ENCODE data around the gene HOXB9.

Gene HOXB9

GRCh38 chr17:48663134-48663924, 37.2 kb upstream of the HOXB9 start:
- Histone ChIP-seq H3K27me3 (ENCODE audit: low read length) (no peaks in the 10 kb centered on the region), H3K36me3 (ENCODE audit: low read length) (no peaks in the 10 kb centered on the region), H3K4me2 (ENCODE audit: low read depth, low read length, poor library complexity, severe bottlenecking) (no peak overlapping the region), H3K27ac (ENCODE audit: low read depth, low read length) (no peak overlapping the region), H3K9me2 (replicated peaks; ENCODE audit: insufficient read depth, low read length) (no peaks in the 10 kb centered on the region), H4K20me1 (ENCODE audit: low read depth, low read length) (no peaks in the 10 kb centered on the region), H3K79me2 (ENCODE audit: insufficient read depth, low read length) (no peaks in the 10 kb centered on the region), H3K9me3 (ENCODE audit: insufficient read depth, low read length) (no peaks in the 10 kb centered on the region), H2AFZ (ENCODE audit: low read depth, low read length, severe bottlenecking) (no peak overlapping the region), H3K4me3 (ENCODE audit: insufficient read depth, low read length, poor library complexity, severe bottlenecking) (no peak overlapping the region), H3K9ac (ENCODE audit: low read length) (no peak overlapping the region), H3F3A (ENCODE audit: insufficient read depth) (no peaks in the 10 kb centered on the region)
- TF ChIP-seq EZH2phosphoT487 (conservative IDR thresholded peaks at IDR 0.05; ENCODE audit: low read length), result no peak
- no peak for TF ChIP-seq CTCF (IDR thresholded peaks at IDR 0.05; ENCODE audit: insufficient read depth, low read length, poor library complexity, severe bottlenecking)

- no peaks in the 10 kb centered on the region for H3K27me3 ChIP-seq (ENCODE audit: low read length)
- H4K20me1 ChIP-seq (ENCODE audit: low read depth, low read length), result no peaks in the 10 kb centered on the region
- no peaks in the 10 kb centered on the region for H3K36me3 ChIP-seq (ENCODE audit: low read length)
- no peak overlapping the region for H3K4me2 ChIP-seq (ENCODE audit: low read depth, low read length, poor library complexity, severe bottlenecking)
- TF ChIP-seq CTCF (IDR thresholded peaks at IDR 0.05; ENCODE audit: insufficient read depth, low read length, poor library complexity, severe bottlenecking) (no peak), EZH2phosphoT487 (conservative IDR thresholded peaks at IDR 0.05; ENCODE audit: low read length) (no peak)
- H3K9me2 ChIP-seq (replicated peaks; ENCODE audit: insufficient read depth, low read length), result no peaks in the 10 kb centered on the region
- H3K9ac ChIP-seq (ENCODE audit: low read length), result no peak overlapping the region
- no peaks in the 10 kb centered on the region for H3K9me3 ChIP-seq (ENCODE audit: insufficient read depth, low read length)
- H3K4me3 ChIP-seq (ENCODE audit: insufficient read depth, low read length, poor library complexity, severe bottlenecking), result no peak overlapping the region
- H2AFZ ChIP-seq (ENCODE audit: low read depth, low read length, severe bottlenecking), result no peak overlapping the region
- H3K27ac ChIP-seq (ENCODE audit: low read depth, low read length), result no peak overlapping the region
- H3K79me2 ChIP-seq (ENCODE audit: insufficient read depth, low read length), result no peaks in the 10 kb centered on the region
- H3F3A ChIP-seq (ENCODE audit: insufficient read depth), result no peaks in the 10 kb centered on the region
Observed at GRCh38 chr17:48655913-48656312, 29.8 kb upstream of the HOXB9 start.

GRCh38 chr17:48649741-48650140, 23.6 kb upstream of the HOXB9 start:
- Histone ChIP-seq H3K9me3 (ENCODE audit: insufficient read depth, low read length) (no peaks in the 10 kb centered on the region), H2AFZ (ENCODE audit: low read depth, low read length, severe bottlenecking) (no peak overlapping the region), H3K79me2 (ENCODE audit: insufficient read depth, low read length) (no peaks in the 10 kb centered on the region), H3F3A (ENCODE audit: insufficient read depth) (no peaks in the 10 kb centered on the region), H3K4me2 (ENCODE audit: low read depth, low read length, poor library complexity, severe bottlenecking) (no peak overlapping the region), H3K9ac (ENCODE audit: low read length) (no peak overlapping the region), H3K36me3 (ENCODE audit: low read length) (no peaks in the 10 kb centered on the region), H3K4me3 (ENCODE audit: insufficient read depth, low read length, poor library complexity, severe bottlenecking) (no peak overlapping the region), H3K27ac (ENCODE audit: low read depth, low read length) (no peak overlapping the region), H3K9me2 (replicated peaks; ENCODE audit: insufficient read depth, low read length) (no peaks in the 10 kb centered on the region), H4K20me1 (ENCODE audit: low read depth, low read length) (no peaks in the 10 kb centered on the region), H3K27me3 (ENCODE audit: low read length) (no peaks in the 10 kb centered on the region)
- TF ChIP-seq EZH2phosphoT487 (conservative IDR thresholded peaks at IDR 0.05; ENCODE audit: low read length), result no peak
- TF ChIP-seq CTCF (IDR thresholded peaks at IDR 0.05; ENCODE audit: insufficient read depth, low read length, poor library complexity, severe bottlenecking), result no peak

Measured in SU-DHL-6 (cell line).